Spleen (tissue), 11 donors: ENCODE results near the gene TRIM65. TPM values are rescaled to one million over a fixed set of nuclear protein-coding genes. Genes with fewer than 3 reads are reported as not detected.
A peak's percentile ranks its signal among the peaks of the same experiment; 100 is the strongest.

ENCODE experiments used
- DNase-seq: peaks from one replicate; pipeline ENCODE4 v3.0.0-alpha.2; 2020
- H3K27ac ChIP-seq, 8 donors: fragments of 200-600 bp; sonication (generic) in 7 of 8; 1 replicate in 4 of 8; 2 replicates in 4 of 8; pipeline versions ENCODE4 v1.5.0 to v1.8.0; 2016 to 2021; ENCODE audit warnings: inconsistent platforms in 4 of 8, mild to moderate bottlenecking in 4 of 8, moderate library complexity in 1 of 8
- H3K27me3 ChIP-seq, 7 donors: fragments of 200-600 bp; sonication (generic) in 6 of 7; replicated peaks in 1 of 7; 1 replicate in 4 of 7; 2 replicates in 3 of 7; pipeline versions ENCODE4 v1.5.0 to v1.8.0; 2016 to 2021; ENCODE audit warnings: inconsistent platforms in 3 of 7, mild to moderate bottlenecking in 1 of 7
- H3K36me3 ChIP-seq, 6 donors: fragments of 200-600 bp; sonication (generic) in 5 of 6; 1 replicate in 4 of 6; 2 replicates in 2 of 6; pipeline versions ENCODE4 v1.5.0 to v1.8.0; 2016 to 2021; ENCODE audit warnings: inconsistent platforms in 2 of 6
- H3K4me1 ChIP-seq, 6 donors: fragments of 200-600 bp; sonication (generic) in 5 of 6; 1 replicate in 3 of 6; 2 replicates in 3 of 6; pipeline versions ENCODE4 v1.5.0 to v1.8.0; 2016 to 2021; ENCODE audit warnings: inconsistent platforms in 3 of 6
- H3K4me3 ChIP-seq, 8 donors: fragments of 200-600 bp; sonication (generic) in 7 of 8; 1 replicate in 4 of 8; 2 replicates in 4 of 8; pipeline versions ENCODE4 v1.5.0 to v1.8.0; 2016 to 2021; ENCODE audit warnings: inconsistent platforms in 4 of 8, mild to moderate bottlenecking in 4 of 8, moderate library complexity in 2 of 8
- H3K9me3 ChIP-seq, 8 donors: fragments of 200-600 bp; sonication (generic) in 7 of 8; 1 replicate in 4 of 8; 2 replicates in 4 of 8; pipeline versions ENCODE4 v1.5.0 to v1.8.0; 2016 to 2021; ENCODE audit warnings: inconsistent platforms in 4 of 8
- CTCF ChIP-seq, 11 experiments: fragments of 200-600 bp in 7 of 11; fragments of 450-650 bp in 4 of 11; sonication (generic) in 4 of 11; IDR thresholded peaks in 8 of 11; conservative IDR thresholded peaks in 3 of 11; 1 replicate in 7 of 11; 2 replicates in 4 of 11; pipeline versions ENCODE4 v1.4.0 to v1.8.0; 2016 to 2021; ENCODE audit warnings: antibody characterized with exemption in 11 of 11, inconsistent platforms in 4 of 11, mild to moderate bottlenecking in 1 of 11
- POLR2A ChIP-seq, 3 donors: fragments of 450-650 bp; IDR thresholded peaks; one replicate each; pipeline ENCODE4 v1.5.1; 2017; ENCODE audit warnings: antibody characterized with exemption in 3 of 3, mild to moderate bottlenecking in 1 of 3
- POLR2AphosphoS5 ChIP-seq, 3 donors: sonication (generic); formaldehyde crosslinking; IDR thresholded peaks; one replicate each; pipeline ENCODE4 v1.5.1; 2017; ENCODE audit warnings: antibody characterized with exemption in 3 of 3
- WGBS, 5 donors: extraction: QIAGEN DNeasy Blood & Tissue Kit in 3 of 5; methylation state at CpG; one replicate each; pipeline versions ENCODE4 v1.1.5 to v1.1.7; 2013 to 2018; 5-methylcytosine and 5-hydroxymethylcytosine counted together
- intact Hi-C: fragments of 100-400 bp; cut with DNase I; formaldehyde crosslinking; loops from one replicate; pipeline ENCODE4 v1.15.0; 2023; ENCODE audit warnings: low total_unique reads
- polyA plus RNA-seq, 3 donors: library from polyadenylated mRNA; stranded (reverse); fragments of 200-250 nt; gene quantifications; one replicate each; pipeline ENCODE4 v1.2.1, GENCODE V29; 2013
- total RNA-seq, 7 donors: library from RNA; depleted of rRNA in 3 of 7; stranded (reverse); fragments of >200 nt in 3 of 7; fragmentation: NEBNext Ultra II Directional in 4 of 7; extraction: Animal tissue kit (Norgen Biotek cat#: 25700) in 4 of 7; gene quantifications; one replicate each; pipeline versions ENCODE4 v1.1.0 to v1.2.1, GENCODE V29; 2016 to 2021
- donor health status: healthy with polysubstance abuse.
- donor health status: DM: no; HTN: no; CAD: no; lungs with moderate emphysema.
- donor health status: DM: no; HTN: no; CAD: no.
- donor health status: Bipolar disorder and iron deficiency.
- donor health status: healthy.
- donor health status: DM: no; HTN: no; CAD: no.
- donor health status: DM: yes; HTN: yes; CAD: no.

TRIM65 gene
- total and polyA plus RNA-seq, 10 donors, result 9.0 to 28.2 (median 22.8) TPM

DNA sequence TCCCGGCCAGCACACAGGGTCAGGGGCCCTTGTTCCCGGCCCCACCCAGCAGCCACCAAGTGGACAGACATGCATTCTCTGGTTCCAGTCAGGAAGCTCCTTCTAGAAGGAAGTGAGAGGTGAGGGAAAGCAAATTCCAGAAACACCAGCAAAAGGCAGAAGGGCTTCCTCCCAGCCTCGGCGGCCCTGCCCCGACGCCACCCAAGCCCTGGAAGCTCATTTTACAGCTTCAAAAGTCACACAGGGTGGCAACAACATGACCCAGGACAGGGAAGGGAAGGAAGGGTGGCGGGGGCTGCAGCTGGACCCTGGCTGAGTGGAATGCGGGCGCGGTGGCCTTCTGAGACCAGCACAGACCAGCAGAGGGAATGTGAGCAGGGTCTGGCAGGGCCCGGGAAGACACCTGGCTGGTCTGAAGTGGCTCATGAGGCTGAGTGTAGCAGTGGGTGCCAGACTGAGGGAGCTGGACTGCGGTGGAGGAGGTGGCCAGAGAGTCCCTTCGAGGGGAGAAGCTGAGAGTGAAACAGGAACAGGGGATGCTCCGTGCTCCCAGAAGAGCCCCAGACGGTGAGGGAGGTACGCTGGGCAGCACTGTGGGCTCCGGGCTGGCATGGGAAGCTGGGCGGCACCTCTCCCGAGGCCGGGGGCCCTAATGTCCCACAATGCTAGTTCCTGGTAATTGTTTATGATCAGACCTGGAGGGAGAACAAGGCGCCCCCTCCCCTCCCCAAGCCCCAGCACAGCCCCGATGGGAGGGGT is 50.6 kb downstream of the TRIM65 start:
- TF ChIP-seq POLR2AphosphoS5 (IDR thresholded peaks at IDR 0.05), result peak; percentile 57 to 78 (median 74)
- TF ChIP-seq POLR2A (IDR thresholded peaks at IDR 0.05), result no peak
- peak in 1 of 11 experiments; percentile 22 for TF ChIP-seq CTCF (IDR thresholded peaks at IDR 0.05 in 8 of 11, conservative IDR thresholded peaks at IDR 0.05 in 3 of 11)
- H3K9me3 ChIP-seq, result no peaks in the 10 kb centered on the region
- H3K36me3 ChIP-seq, result peaks cover 2 to 76% (median 58%) of the 10 kb centered on the region in 6 donors
- peak overlapping the region; percentile 57 to 98 (median 96) for H3K27ac ChIP-seq
- WGBS, 5 donors, result 58 to 75% (median 69%) methylated on average over 21 to 22 of the region's 22 CpGs
- peak; percentile 78 for DNase-seq
- intact Hi-C loops, result loop anchor here (5.0 kb wide), 1 partner anchor 69 kb away; a partner anchor contains a TSS
- H3K27me3 ChIP-seq, result no peaks in the 10 kb centered on the region
- peak overlapping the region in 7 of 8 donors; percentile 22 to 80 (median 36) for H3K4me3 ChIP-seq
- peaks cover 62 to 100% (median 92%) of the 10 kb centered on the region in 6 donors for H3K4me1 ChIP-seq

DNA sequence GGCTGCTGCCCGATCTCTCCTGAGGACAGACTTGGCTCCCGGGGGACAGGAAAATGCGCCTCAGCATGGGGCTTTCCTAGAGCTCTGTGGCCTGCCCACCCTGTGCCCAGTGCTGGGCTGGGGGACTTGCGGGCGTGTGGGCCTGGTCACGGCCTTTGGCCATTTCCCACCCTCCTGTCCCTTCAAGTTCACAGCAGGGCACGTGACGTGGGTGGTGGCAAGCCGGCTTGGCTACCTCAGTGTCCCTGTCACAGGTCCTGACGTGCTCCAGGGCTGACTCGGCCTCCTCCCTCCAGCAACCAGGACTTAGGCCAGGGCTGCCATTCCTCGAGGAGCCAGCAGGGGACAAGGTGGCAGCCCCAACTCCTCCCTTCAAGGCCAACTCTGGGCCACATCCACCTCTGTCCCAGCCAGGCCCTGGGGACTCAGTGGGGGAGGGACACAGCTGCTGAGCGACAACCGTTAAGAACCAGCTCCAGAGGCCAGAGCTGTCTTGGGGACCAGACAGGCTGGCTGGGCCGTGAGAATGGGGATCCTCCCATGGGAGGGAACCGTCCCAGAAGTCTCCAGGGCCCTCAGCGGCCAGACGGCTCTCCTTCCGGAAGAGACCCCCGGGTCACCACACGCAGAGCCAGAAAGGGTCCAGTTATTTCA is 51.6 kb downstream of the TRIM65 start:
- Histone ChIP-seq H3K36me3 (peaks cover 2 to 76% (median 57%) of the 10 kb centered on the region in 6 donors), H3K4me1 (peaks cover 53 to 100% (median 87%) of the 10 kb centered on the region in 6 donors), H3K27me3 (no peaks in the 10 kb centered on the region), H3K4me3 (peak overlapping the region in 5 of 8 donors; percentile 54 to 80 (median 60)), H3K9me3 (no peaks in the 10 kb centered on the region), H3K27ac (peak overlapping the region; percentile 57 to 98 (median 96))
- WGBS, 5 donors, result 21 to 29% (median 25%) methylated on average over 9 to 21 of the region's 21 CpGs
- intact Hi-C loops, result loop anchor here (5.0 kb wide), 1 partner anchor 68 kb away; a partner anchor contains a TSS
- peak; percentile 94 for DNase-seq
- no peak for TF ChIP-seq POLR2A (IDR thresholded peaks at IDR 0.05)
- TF ChIP-seq CTCF (IDR thresholded peaks at IDR 0.05 in 8 of 11, conservative IDR thresholded peaks at IDR 0.05 in 3 of 11), result peak; percentile 76 to 99 (median 93)
- peak; percentile 80 to 86 (median 85) for TF ChIP-seq POLR2AphosphoS5 (IDR thresholded peaks at IDR 0.05)

DNA sequence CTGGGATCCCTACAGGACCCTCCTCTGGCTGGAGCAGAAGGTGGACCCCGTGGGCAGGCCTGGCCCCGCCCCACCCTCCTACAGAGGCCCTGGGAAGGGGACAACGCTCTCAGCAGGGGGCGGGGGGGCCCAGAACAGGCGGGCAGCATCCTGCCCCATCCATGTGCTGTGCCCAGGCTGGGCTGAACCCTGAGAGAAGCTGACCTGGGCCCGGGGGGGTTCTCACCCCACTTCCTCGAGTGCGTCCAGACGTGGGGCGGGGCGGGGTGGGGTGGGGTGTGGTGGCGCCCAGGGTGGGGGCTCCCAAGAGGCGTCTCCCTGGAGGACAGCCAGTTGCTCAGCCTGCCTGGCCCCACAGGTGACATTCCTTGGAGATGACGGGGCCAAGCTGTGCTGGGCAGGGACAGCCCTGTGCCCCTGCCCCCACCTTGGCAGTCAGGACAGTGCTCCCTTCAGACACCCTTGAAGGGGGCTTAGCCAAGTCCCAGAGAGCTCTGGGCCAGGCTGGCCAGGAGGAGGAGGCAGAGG is 52.2 kb downstream of the TRIM65 start:
- Histone ChIP-seq H3K27ac (peak overlapping the region; percentile 57 to 98 (median 96)), H3K4me3 (peak overlapping the region; percentile 35 to 80 (median 58)), H3K27me3 (no peaks in the 10 kb centered on the region), H3K4me1 (peaks cover 53 to 100% (median 83%) of the 10 kb centered on the region in 6 donors), H3K36me3 (peaks cover 2 to 76% (median 57%) of the 10 kb centered on the region in 6 donors), H3K9me3 (no peaks in the 10 kb centered on the region)
- intact Hi-C loops, result loop anchor here (5.0 kb wide), 1 partner anchor 67 kb away; a partner anchor contains a TSS
- DNase-seq, result peak; percentile 91
- TF ChIP-seq POLR2AphosphoS5 (IDR thresholded peaks at IDR 0.05), result peak in 2 of 3 donors; percentile 2 to 11
- TF ChIP-seq POLR2A (IDR thresholded peaks at IDR 0.05), result no peak
- WGBS, 5 donors, result 3 to 27% (median 9%) methylated on average over 3 to 14 of the region's 14 CpGs
